Measurements from ENCODE around the gene PLEKHG3.

GRCh38 chr14:64719601-64720000, 15.4 kb downstream of the PLEKHG3 start:
- TF ChIP-seq BHLHE40 (IDR thresholded peaks at IDR 0.05; ENCODE audit: borderline replicate concordance), result no peak
- TF ChIP-seq FOXA1 (IDR thresholded peaks at IDR 0.05), result no peak
- no peak for TF ChIP-seq SUZ12 (IDR thresholded peaks at IDR 0.05)
- TF ChIP-seq FOXM1 (IDR thresholded peaks at IDR 0.05; ENCODE audit: borderline replicate concordance), result no peak
- no peak for TF ChIP-seq SP1 (IDR thresholded peaks at IDR 0.05)
- no peak for TF ChIP-seq TARDBP (IDR thresholded peaks at IDR 0.05)
- no peak for TF ChIP-seq LEF1 (IDR thresholded peaks at IDR 0.05; ENCODE audit: borderline replicate concordance)
- no peak for TF ChIP-seq PKNOX1 (IDR thresholded peaks at IDR 0.05)
- TF ChIP-seq ELF4 (IDR thresholded peaks at IDR 0.05), result no peak
- TF ChIP-seq L3MBTL2 (conservative IDR thresholded peaks at IDR 0.05), result no peak
- TF ChIP-seq NFRKB (IDR thresholded peaks at IDR 0.05), result no peak
- TF ChIP-seq HDGF (IDR thresholded peaks at IDR 0.05; ENCODE audit: borderline replicate concordance), result no peak
